NCI-H82 (cell line): Measurements from ENCODE around the gene TTYH2.

Source experiments
- DNase-seq: peaks from one replicate; lab custom pipeline; 2025; lab: John Stamatoyannopoulos, UW

The TTYH2 gene

GRCh38 chr17:74216505-74216904 lies 3.1 kb downstream of the TTYH2 start:
- no peak for DNase-seq

DNA sequence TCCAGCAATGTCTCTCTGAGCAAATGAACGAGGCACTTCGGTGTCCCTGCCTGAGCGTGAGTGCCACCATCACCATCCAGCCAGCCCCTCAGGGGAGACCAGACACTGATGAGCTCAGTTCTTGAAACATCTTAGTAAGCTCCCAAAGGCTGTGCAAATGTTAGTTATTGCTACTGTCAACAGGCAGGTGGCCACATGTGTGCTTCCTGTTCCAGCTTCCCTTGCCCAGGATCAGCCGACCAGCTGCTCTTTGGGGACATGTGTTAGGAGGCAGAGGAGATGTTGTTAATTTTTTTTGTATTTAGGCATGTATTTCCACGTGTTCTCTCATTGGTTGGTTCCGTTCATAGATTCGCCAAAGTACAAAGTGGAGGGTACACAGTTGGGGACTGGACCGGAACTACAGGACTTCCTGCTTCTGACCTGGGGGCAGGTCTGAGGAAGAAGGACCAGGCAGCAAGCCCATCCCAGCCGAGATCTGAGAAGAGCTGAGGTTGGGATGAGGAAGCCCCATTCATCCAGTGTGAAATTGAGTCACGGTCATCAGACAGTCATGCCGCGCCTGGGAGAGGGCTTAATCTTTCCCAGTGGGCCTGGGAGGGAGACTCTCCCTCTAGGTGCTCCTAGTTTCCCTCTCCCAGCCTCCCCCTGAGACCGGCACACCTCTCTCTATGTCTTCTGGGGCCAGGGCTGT lies 3.8 kb downstream of the TTYH2 start:
- DNase-seq, result peak; percentile 24

DNA sequence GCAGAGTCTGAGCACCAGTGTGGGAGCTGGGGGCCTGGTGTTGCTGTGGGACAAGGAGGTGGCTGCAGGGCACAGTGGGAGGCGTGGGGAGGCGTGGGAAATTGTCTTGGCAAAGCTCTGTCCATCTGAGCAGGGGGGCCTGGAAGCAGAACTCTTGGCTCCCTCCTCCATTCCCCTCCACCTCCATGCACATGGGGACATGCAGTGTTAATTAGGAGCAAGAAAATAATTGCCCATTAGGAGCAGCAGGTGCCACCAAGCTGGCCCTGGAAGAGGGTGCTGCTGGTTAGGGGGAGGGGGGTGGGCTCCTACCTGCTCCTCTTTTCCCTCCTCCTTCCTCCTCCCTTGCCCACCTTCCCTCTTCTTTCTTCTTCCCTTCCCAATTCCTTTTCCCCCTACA lies 4.5 kb downstream of the TTYH2 start:
- no peak for DNase-seq

DNA sequence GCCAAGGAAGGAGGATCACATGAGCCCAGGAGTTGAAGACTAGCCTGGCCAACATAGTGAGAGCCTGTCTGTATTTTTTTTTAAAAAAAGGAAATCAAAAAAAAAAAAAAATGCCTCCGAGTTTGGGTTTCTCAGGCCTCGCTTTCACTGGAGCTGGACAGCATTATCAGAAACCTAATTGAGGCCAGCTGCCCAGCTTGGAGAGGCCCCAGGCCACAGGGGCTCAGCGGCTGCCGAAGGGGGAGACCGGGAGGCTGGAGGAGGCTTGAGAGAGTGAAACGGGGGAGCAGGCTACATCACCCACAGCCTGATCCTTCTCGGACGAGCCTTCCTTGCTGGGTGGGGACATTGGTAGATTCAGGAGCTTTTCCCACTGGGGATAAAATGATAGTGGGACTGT lies 5.1 kb downstream of the TTYH2 start:
- DNase-seq, result no peak

DNA sequence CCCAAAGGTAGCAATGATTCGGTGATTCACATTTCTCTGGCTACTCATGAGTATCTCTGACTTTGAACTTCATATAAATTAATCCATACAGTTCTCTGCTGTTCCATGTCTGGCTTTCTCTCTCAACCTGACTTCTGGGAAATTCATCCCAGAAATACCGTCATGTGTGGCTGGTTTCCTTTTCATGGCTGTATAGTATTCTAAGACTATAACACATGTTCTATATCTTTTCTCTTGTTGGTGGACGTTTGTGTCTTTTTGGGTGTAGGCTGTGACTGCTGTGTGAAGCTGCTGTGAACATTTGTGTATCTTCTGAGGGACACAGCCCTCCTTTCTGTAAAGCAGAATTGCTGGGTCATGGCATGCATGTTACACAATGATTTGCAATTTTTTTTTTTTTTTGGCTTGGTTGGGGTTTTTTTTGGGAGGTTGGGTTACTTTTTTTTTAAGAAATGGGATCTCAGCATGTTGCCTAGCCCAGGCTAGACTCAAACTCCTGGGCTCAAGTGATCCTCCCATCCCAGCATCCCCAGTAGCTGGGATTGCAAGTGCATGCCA lies 6.3 kb downstream of the TTYH2 start:
- DNase-seq, result no peak

- no peak for DNase-seq
Measured at GRCh38 chr17:74220219-74220618, 6.8 kb downstream of the TTYH2 start.

GRCh38 chr17:74220946-74221818 lies 7.8 kb downstream of the TTYH2 start:
- DNase-seq, result no peak

- DNase-seq, result no peak
Measured at GRCh38 chr17:74222399-74222798, 9.0 kb downstream of the TTYH2 start.

DNA sequence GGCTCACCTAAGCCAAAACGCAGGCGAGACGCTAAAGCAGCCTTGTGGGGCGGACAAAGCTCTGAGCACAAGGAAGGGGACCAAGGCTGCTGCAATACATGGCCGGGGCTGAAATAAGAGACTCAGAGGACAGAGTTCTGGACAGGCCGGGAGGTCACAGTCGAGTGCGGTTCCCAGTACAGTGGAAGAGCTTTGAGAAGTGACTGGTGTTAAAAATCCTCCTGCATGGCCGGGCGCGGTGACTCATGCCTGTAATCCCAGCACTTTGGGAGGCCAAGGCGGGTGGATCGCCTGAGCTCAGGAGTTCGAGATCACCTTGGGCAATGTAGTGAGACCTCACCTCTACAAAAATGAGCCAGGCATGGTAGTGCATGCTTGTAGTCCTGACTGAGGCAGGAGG lies 10.5 kb downstream of the TTYH2 start:
- DNase-seq, result no peak

- no peak for DNase-seq
Measured at GRCh38 chr17:74224959-74225725, 11.8 kb downstream of the TTYH2 start.

- no peak for DNase-seq
Measured at GRCh38 chr17:74226252-74226651, 12.9 kb downstream of the TTYH2 start.

- no peak for DNase-seq
Measured at GRCh38 chr17:74227271-74228080, 14.1 kb downstream of the TTYH2 start.

GRCh38 chr17:74228306-74228978 lies 15.1 kb downstream of the TTYH2 start:
- DNase-seq, result no peak

GRCh38 chr17:74230896-74231295 lies 17.5 kb downstream of the TTYH2 start:
- no peak for DNase-seq

- peak; percentile 98 for DNase-seq
Measured at GRCh38 chr17:74231928-74232907, 18.8 kb downstream of the TTYH2 start.

GRCh38 chr17:74233937-74234336 lies 20.6 kb downstream of the TTYH2 start:
- no peak for DNase-seq

DNA sequence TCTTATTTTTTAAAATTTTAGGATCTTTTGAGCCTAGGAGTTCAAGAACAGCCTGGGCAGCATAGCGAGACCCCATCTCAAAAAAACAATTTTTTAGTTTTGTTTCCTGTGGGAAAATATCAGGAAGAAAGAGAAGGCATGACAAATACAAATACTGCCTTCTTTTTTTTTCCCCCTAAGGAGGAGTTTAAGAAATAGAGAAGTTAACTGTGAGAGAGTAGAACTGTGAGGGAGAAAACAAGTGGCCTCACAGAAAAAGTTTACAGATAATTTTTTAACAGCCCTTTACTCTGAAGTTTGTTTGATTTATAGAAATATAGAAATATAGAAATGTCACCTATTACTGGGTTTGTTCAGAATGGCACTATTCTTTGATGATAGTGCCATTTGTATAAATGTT lies 21.1 kb downstream of the TTYH2 start:
- no peak for DNase-seq

DNA sequence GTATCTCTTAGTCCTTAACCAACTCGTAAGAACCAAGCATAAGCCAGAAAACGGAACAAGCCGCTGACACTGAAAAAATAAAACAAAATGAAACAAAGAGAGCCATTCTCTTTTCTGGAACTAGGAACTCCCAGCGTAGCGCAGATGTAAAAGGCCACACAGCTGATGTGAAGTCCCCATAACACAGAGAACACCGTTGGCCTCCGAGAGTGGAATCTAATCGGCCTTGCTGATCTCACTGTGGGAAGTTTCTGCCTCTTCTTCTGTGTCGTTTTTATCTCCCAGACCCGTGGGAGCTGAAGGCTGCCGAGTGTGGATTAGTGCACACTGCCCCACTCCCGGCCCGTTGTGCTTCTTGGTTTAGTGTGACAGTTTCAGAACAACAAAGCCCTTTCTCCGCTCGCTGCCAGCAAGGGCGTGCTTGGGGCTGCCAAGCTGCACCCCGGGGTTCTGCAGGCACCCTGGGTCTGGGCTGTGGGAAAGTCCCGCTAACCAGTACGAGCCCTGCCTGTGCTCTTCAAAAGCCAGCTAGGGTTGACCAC lies 21.7 kb downstream of the TTYH2 start:
- DNase-seq, result no peak

- DNase-seq, result no peak
Measured at GRCh38 chr17:74235911-74236371, 22.6 kb downstream of the TTYH2 start.
